Neutrophil (primary cell): ENCODE measurements around the gene CFAP92.

ENCODE experiments used
- H3K27ac ChIP-seq: fragments of 200-600 bp; sonication (generic); 2 replicates; pipeline ENCODE4 v1.5.1; 2016; ENCODE audit warnings: mild to moderate bottlenecking, moderate library complexity
- H3K27me3 ChIP-seq: fragments of 200-600 bp; sonication (generic); 2 replicates; pipeline ENCODE4 v1.6.0; 2016; ENCODE audit warnings: mild to moderate bottlenecking
- H3K36me3 ChIP-seq: fragments of 200-600 bp; sonication (generic); 2 replicates; pipeline ENCODE4 v1.5.1; 2017
- H3K4me1 ChIP-seq, 2 experiments: fragments of 200-600 bp in 1 of 2; sonication (generic) in 1 of 2; 1 replicate in 1 of 2; 2 replicates in 1 of 2; pipeline versions ENCODE4 v1.5.1 to v1.6.1; 2013 to 2016; ENCODE audit warnings: low read depth in 1 of 2, low read length in 1 of 2, mild to moderate bottlenecking in 1 of 2, moderate library complexity in 1 of 2; ENCODE audit not compliant: control insufficient read depth in 1 of 2, insufficient read depth in 1 of 2
- H3K4me3 ChIP-seq, 2 experiments: fragments of 200-600 bp in 1 of 2; sonication (generic) in 1 of 2; 1 replicate in 1 of 2; 2 replicates in 1 of 2; pipeline ENCODE4 v1.5.1; 2013 to 2016; ENCODE audit warnings: low read depth in 1 of 2, low read length in 1 of 2, mild to moderate bottlenecking in 1 of 2, moderate library complexity in 1 of 2
- H3K9me3 ChIP-seq: fragments of 200-600 bp; sonication (generic); 2 replicates; pipeline ENCODE4 v1.5.1; 2016
- CTCF ChIP-seq: fragments of 200-600 bp; sonication (generic); IDR thresholded peaks from 2 replicates; pipeline ENCODE4 v1.5.1; 2016; ENCODE audit warnings: antibody characterized with exemption

Gene CFAP92

GRCh38 chr3:129037093-129037419 is 43.2 kb upstream of the CFAP92 start:
- H3K4me3 ChIP-seq, result no peak overlapping the region
- H3K9me3 ChIP-seq, result no peaks in the 10 kb centered on the region
- H3K4me1 ChIP-seq, result no peaks in the 10 kb centered on the region
- H3K27ac ChIP-seq, result no peak overlapping the region
- no peaks in the 10 kb centered on the region for H3K36me3 ChIP-seq
- peaks cover 17% of the 10 kb centered on the region for H3K27me3 ChIP-seq
- no peak for TF ChIP-seq CTCF

- Histone ChIP-seq H3K27me3 (peaks cover 13% of the 10 kb centered on the region), H3K4me1 (no peaks in the 10 kb centered on the region), H3K36me3 (no peaks in the 10 kb centered on the region), H3K4me3 (no peak overlapping the region), H3K27ac (no peak overlapping the region), H3K9me3 (no peaks in the 10 kb centered on the region)
- TF ChIP-seq CTCF, result no peak
These were observed 42.6 kb upstream of the CFAP92 start for GRCh38 chr3:129036222-129037092.

GRCh38 chr3:129035360-129036221 is 41.7 kb upstream of the CFAP92 start:
- no peaks in the 10 kb centered on the region for H3K9me3 ChIP-seq
- no peak overlapping the region for H3K27ac ChIP-seq
- H3K36me3 ChIP-seq, result no peaks in the 10 kb centered on the region
- no peak for TF ChIP-seq CTCF
- peaks cover 13% of the 10 kb centered on the region for H3K27me3 ChIP-seq
- H3K4me3 ChIP-seq, result no peak overlapping the region
- no peaks in the 10 kb centered on the region for H3K4me1 ChIP-seq

GRCh38 chr3:129034642-129035041 is 40.8 kb upstream of the CFAP92 start:
- no peak for TF ChIP-seq CTCF
- Histone ChIP-seq H3K4me1 (no peaks in the 10 kb centered on the region), H3K36me3 (no peaks in the 10 kb centered on the region), H3K27me3 (peaks cover 8% of the 10 kb centered on the region), H3K4me3 (no peak overlapping the region), H3K27ac (no peak overlapping the region), H3K9me3 (no peaks in the 10 kb centered on the region)

- no peak overlapping the region for H3K27ac ChIP-seq
- H3K27me3 ChIP-seq, result no peaks in the 10 kb centered on the region
- no peak overlapping the region for H3K4me3 ChIP-seq
- H3K36me3 ChIP-seq, result no peaks in the 10 kb centered on the region
- TF ChIP-seq CTCF, result no peak
- no peaks in the 10 kb centered on the region for H3K4me1 ChIP-seq
- no peaks in the 10 kb centered on the region for H3K9me3 ChIP-seq
These were observed 39.9 kb upstream of the CFAP92 start for GRCh38 chr3:129033633-129034321.
